Left cardiac atrium (tissue), 4 donors: ENCODE results near the gene DNAH6. TPM values are rescaled to one million over a fixed set of nuclear protein-coding genes. Genes with fewer than 3 reads are reported as not detected.
A peak's percentile ranks its signal among the peaks of the same experiment; 100 is the strongest.
"Not testable (repeated sequence)": the region's sequence is repeated elsewhere in the genome, so short reads cannot be mapped to it uniquely, and the experiment has no call there.

Experiments used
- ATAC-seq, 2 donors: fragments of 200-7000 bp; cut with Tn5 transposase; one replicate each; pipeline ENCODE4 v1.9.1; 2020; ENCODE audit warnings: mild to moderate bottlenecking in 2 of 2, moderate library complexity in 2 of 2
- DNase-seq: peaks from one replicate; pipeline ENCODE4 v3.0.0-alpha.2; 2020
- intact Hi-C, 2 donors: fragments of 100-400 bp; cut with DNase I; formaldehyde crosslinking; loops; one replicate each; pipeline versions ENCODE4 v1.14.1 to v1.15.1; 2022 to 2023
- total RNA-seq, 2 donors: library from RNA; stranded (reverse); fragmentation: NEBNext Ultra II Directional; extraction: Animal tissue kit (Norgen Biotek cat#: 25700); gene quantifications; one replicate each; pipeline ENCODE4 v1.2.1, GENCODE V29; 2021
- donor health status: DM: no; HTN: yes; CAD: no.
- donor health status: DM: no; HTN: yes; CAD: no; lungs with severe emphysema.
- donor health status: DM: yes; HTN: yes; CAD: no.
- donor health status: Dilated cardiomyopathy.

The DNAH6 gene
- total RNA-seq, 2 donors from 2014 or later = 0.16 to 0.38 TPM

DNA sequence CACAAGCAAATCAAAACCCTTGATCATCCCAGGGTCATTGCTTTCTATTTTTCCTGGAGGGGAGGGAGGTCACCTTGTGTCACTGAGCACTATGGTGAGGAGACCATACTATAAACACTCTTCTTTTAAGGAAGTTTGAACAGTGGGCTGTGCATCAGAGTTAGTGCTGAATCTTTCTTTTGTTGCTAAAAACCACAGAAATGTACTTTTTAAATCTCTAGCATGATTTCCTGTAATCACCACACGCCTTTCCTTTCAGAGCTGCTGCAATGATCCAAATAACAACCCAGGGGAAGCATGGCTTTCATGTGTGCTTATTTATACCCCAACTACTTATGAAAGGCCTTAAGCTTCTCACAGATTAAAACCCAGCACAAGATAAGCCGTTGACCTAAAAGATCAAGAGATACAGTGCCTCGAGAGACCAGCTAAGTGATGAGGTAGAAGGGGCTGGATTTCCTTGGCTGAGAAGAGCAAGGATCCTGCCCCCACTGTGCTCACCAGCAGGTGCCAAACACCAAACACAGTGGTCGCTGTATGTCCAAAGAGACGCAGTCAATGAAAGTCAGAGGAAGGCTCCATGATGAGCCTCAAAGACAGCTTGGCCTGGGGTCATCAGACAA is 329.9 kb downstream of the DNAH6 start:
- intact Hi-C loops = no loop called here
- no peak for DNase-seq
- peak; percentile 57 to 78 for ATAC-seq

DNA sequence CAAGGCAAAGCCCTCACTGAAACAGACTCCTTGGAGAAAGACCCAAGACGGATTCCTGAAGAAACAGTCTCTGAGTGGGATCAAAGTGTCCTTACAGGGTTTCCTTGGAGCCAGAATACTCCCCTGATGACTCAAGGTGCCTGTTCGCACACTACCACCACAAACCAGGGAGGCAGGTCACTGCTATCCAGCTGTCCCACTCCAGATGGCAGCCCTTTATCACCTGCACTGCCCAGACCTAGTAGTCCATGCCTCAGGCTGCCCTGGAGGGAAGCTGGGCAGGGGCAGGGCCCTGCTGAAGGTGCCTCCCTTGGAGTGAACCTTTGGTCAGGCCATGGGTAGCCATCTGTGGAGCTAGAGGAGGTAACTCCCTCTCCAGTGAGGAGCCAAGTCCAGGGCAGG is 330.4 kb downstream of the DNAH6 start:
- ATAC-seq (peak in 1 of 2 donors; percentile 12), DNase-seq (no peak)
- intact Hi-C loops = no loop called here

DNA sequence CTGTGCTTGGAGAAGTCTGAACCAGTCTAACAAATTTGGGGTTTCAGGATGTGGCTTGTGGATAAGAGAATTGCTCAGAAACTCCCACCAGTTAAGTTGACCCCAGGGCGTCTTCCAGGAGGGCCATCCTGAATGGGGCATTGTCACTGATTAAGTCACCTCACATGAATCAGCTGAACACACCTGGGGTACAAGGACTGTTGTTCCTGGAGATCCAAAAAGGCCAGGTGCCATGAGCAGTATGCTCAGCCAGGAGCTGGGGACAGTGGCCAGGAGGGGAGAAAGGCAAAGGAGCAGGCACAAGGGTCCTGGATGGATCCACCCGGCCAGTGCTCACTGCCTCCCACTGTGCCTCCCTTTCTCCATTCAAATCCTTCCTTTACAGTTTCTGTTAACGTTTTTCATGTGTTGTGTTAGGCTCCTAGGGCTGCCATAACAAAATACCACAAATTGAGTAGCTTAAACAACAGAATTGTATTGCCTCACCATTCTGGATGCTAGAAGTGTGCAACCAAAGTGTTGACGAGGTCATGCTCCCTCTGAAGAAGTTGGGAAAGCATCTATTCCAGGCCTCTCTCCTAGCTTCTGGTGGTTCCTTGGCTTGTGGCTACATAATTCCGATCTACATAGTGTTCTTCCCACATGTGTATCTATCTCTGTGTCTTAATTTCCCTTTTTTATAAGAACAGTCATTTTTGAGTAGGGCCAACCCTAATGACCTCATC is 331.2 kb downstream of the DNAH6 start:
- DNase-seq = no peak
- intact Hi-C loops = no loop called here
- no peak for ATAC-seq

DNA sequence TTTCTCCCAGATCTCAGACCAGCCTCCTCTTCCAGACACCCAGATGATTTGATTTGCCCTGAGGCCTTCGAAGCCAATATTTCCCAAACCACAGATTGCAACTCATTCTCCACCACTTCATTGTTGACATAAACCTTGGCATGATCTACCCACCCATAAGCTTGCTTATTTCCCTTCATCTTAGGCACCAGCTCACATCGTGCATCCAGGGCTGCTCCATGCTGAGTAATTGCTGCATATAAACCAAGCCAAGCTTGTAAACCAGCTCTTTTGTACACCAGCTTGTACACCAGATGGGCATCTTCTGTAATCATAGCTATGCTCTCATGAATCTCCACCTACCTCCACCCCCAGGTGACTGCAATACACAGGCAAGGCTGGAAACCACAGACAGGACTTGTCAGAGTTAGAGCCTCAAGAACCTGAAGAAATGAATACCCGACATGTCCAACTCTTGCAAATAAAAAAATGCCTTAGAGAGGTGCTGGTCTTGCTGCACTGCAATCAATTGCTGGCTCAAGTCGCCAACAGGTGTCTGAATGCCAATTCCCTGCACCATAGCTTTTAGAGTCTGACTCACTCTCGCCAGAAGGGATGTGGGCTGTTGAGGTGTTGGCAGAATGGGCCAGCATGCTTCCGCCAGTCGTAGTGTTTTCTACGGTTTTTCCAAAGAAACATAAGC is 333.1 kb downstream of the DNAH6 start:
- DNase-seq (no peak), ATAC-seq (no peak)
- intact Hi-C loops = no loop called here

DNA sequence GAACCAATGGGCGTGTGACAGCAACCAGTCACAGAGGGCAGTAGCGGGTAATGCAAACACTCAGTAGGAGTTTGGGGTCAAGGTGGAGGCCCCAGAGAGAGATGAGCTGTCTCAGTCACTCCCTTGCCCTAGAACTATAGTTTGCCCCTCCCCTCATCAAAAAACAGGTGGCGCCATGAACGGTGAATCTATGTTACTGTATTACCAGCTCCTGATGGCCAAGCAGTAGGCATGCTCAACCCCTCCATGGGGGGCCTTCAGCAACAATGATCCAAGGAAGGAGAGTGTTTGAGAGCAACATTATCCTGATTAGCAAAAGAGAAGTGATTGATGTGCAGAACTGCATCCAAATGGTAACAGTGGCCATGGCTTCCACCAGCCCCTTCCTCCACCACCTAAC is 334.2 kb downstream of the DNAH6 start:
- ATAC-seq = no peak
- intact Hi-C loops = no loop called here

DNA sequence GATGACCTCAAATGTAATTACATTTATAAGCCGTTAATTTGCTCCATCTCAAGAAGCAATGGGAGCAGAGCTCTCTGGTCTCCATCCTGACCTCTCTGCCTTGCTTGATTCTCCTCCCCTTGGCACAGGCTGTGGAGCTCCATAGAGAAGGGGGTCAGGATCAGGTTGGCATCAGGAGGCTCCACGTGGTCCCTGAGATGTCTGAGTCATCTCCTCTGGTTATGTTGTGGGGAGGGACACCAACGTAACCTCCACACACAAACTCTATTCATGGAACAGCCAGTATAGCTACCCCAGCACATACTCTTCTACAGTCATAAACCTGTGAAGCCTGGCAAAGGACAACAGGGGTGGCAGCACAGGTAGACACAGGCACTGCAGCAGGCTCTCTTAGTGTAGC is 335.6 kb downstream of the DNAH6 start:
- no peak for DNase-seq
- ATAC-seq = no peak
- intact Hi-C loops = no loop called here

More for the DNA sequence above, 334.2 kb downstream of the DNAH6 start:
- no peak for DNase-seq

DNA sequence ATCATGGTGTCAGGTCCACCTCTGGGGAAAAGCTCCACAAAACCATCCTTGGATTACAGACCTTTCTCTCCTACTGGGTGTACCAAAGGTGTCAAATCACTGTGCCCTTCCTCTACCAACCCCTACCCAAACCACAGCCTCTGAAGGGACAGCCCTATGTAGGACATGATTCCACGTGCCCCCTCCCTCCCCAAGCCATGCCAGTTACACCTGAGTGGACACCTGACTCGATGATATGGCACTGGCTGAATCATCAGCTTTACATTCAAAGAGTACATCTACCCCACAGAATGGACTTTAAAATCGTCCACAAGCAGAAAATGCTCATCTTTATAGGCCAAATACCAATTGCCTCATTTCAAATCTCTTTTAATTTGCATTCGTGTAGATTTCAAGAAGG is 338.6 kb downstream of the DNAH6 start:
- no peak for ATAC-seq
- intact Hi-C loops = no loop called here
- no peak for DNase-seq

DNA sequence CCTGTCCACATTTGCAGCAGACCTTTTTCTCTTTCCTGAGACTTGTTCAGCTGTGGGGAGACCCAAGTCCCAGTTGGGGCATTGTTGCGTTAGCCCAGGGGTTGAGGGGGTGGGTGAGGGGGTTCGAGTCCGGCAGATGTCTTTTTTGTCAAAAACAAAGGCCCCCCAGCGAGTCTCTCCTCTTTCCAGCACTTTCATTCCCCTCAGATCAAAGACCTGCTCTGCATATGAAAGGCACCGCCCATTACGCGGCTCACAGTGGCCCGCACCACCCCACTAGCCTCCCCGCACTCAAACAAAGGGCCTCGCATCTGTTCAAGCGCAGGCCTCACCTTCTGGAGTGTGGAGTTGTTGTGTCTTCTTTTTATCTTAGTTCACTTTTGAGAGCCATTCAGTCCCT is 339.4 kb downstream of the DNAH6 start:
- intact Hi-C loops = no loop called here
- no peak for DNase-seq
- ATAC-seq = no peak

DNA sequence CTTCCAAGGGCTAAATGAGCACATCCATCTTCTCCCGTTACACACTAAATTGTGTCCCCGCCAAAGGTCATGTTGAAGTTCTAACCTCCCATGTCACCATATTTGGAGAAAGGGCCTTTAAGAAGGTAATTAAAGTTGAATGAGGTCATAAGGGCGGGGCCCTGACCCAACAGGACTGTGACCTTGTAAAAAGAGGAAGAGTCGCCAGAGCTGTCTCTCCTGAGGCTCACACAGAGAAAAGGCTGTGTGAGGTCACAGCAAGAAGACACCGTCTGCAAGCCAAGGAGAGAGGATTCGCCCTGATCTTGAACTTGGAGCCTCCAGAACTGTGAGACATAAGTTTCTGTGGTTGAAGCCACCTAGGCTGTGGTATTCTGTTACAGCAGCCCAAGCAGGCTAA is 340.5 kb downstream of the DNAH6 start:
- intact Hi-C loops = no loop called here
- DNase-seq (no peak), ATAC-seq (no peak)

DNA sequence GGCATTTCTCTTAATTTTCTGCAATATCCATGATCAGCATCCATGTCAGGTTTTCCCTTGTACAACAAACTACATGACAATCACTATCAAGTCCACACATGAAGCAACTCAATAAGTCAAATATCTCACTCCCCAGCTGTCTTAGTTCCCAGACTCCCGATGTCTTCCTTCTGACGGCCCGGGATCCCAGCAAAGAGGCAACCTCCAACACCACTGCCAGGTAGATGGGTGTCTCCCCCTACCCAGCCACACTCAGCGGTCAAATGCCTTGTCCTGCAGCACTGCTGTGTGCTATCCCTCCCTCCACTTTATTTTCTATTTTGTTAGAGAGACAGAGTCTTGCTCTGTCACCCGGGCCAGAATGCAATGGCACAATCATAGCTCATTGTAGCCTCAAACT is 341.3 kb downstream of the DNAH6 start:
- intact Hi-C loops = no loop called here
- DNase-seq = no peak
- no peak for ATAC-seq

DNA sequence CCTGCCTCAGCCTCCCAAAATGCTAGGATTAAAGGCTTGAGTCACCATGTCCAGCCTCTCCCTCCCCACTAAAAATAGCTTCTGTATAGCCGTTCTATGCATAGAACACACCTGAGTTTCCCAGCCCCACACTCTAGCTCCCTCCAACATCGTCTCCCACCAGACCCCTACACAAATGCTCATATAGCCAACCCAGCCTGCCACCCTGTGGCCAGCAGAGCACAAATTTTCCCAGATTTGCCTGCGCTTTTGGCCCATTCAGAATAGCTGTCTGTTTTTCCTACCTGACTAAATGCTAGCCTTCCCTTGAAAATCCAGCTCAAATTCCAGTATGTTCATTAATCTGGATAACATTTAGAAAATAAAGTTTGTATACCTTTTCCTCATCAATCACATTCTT is 341.8 kb downstream of the DNAH6 start:
- intact Hi-C loops = no loop called here

DNA sequence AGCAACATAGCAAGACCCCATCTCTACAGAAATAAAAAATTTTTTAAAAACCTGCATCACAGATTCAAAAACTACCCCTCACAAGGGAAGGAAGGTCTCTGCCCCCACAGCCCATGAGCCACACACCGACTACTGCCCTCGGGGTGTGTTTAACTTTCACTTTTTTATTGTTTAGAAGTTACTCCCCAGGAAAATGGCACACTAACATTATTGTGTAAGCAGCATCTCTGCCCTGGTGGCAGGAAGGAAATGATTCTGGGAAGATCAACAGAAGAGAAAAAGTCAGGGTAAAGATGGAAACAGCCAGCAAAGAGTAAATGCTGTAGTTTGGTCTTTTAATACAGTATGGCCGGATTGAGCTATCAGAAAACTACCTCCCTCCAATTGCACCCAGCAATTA is 342.6 kb downstream of the DNAH6 start:
- intact Hi-C loops = no loop called here

More for the DNA sequence above, 341.8 kb downstream of the DNAH6 start:
- no peak for ATAC-seq
- DNase-seq = no peak

DNA sequence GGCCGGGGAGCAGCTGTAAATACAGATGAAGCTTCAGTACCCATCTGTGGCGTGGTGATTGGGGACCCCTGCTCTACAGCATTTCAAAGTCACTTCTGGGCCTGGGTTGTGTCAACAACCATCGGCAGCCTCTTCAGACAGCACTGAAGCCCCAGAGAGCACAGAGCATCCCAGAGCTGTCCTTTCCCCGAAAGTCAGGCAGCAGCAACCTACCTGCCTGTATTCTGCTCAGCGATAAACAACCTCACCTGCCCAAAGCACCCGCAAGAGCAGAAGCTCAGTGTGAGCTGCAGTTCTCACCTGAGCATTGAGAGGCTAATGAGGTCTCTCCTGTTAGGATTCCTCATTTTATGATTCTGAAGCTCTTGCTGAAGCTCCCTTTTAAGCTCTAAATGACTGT is 345.2 kb downstream of the DNAH6 start:
- ATAC-seq (no peak), DNase-seq (no peak)
- intact Hi-C loops = no loop called here

More for the DNA sequence above, 342.6 kb downstream of the DNAH6 start:
- DNase-seq (no peak), ATAC-seq (no peak)

DNA sequence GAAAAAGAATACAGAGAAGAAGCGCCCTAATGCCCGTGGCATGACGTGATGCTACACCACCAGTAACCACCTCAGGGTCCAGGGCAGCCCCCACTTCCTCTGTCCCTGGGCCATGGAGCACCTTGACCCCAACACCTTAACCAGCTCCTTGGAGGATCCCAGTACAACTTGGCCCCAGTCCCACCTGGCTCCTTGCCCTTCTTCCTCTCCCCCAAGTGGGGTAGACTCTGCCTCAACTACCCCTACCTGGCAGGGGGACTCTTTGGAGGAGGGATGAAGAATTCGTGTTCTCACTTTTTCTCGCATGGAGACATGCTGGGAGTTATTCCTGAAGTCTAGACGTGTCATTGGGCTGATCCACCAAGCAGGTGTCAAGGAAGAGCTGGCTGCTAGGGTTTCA is 345.7 kb downstream of the DNAH6 start:
- ATAC-seq = no peak
- DNase-seq = no peak
- intact Hi-C loops = no loop called here

DNA sequence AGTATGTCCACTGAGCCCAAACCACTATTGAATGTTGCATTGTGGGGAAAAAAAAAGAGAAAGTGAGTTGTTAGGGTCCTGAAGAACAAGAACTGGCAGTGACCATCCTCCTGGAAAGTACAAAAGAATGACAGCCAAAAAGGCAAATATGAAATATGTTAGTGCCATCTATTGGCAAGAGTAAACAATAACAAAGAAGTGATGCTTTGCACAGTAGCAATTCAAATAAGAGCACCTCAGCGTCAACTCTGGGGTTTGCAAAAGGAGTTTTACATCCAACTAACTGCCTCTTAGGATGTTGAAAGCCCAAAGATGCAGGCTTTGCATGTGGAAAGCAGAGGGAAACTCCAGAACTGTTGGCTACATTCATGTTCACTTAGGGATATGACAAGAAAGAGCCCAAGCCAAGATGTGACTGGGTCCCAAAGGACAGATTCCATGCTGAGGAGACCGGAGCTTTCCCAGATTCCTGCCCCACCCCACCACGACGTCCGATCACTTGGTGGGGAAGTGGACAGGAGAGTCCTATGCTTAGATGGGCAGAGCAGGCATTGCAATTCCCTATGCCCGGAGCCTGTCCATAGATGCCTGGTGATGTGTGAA is 349.0 kb downstream of the DNAH6 start:
- no peak for DNase-seq
- intact Hi-C loops = no loop called here
- peak in 1 of 2 donors; percentile 47 for ATAC-seq

DNA sequence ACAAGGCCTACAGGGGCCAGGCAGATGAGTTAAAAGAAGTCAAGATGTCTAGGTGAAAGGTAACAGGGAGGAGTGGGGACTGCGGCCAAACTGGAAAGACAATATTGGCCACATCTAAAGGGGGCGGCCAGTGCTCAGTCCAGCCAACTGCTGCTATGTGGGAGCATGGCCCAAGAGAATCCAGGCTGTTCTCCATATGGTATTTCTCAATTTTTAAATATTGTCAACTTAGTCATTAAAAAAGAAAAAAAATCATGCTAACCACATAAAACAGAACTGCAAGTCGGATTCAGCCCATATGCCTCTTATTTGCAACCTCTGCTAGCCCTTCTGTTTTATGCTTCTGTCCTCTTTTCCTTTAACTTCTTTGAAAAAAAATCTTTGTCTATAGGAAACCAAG is 349.8 kb downstream of the DNAH6 start:
- DNase-seq = no peak
- intact Hi-C loops = no loop called here
- no peak for ATAC-seq

DNA sequence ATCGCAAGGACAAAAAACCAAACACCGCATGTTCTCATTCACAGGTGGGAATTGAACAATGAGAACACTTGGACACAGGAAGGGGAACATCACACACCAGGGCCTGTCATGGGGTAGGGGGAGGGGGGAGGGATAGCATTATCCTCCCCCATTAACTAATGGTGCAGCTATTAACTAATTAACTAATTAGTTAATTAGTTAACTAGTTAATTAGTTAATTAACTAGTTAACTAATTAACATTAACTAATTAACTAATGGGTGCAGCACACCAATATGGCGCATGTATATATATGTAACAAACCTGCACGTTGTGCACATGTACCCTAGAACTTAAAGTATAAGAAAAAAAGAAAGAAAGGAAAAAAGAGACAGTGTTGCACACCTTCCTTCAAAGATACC is 352.0 kb downstream of the DNAH6 start:
- ATAC-seq, intact Hi-C loops, DNase-seq: not testable (repeated sequence)
